ENCODE measurements around the gene MGAT4A.
A peak's percentile ranks its signal among the peaks of the same experiment; 100 is the strongest.
"Not testable (repeated sequence)": the region's sequence is repeated elsewhere in the genome, so short reads cannot be mapped to it uniquely, and the experiment has no call there.

Gene MGAT4A

DNA sequence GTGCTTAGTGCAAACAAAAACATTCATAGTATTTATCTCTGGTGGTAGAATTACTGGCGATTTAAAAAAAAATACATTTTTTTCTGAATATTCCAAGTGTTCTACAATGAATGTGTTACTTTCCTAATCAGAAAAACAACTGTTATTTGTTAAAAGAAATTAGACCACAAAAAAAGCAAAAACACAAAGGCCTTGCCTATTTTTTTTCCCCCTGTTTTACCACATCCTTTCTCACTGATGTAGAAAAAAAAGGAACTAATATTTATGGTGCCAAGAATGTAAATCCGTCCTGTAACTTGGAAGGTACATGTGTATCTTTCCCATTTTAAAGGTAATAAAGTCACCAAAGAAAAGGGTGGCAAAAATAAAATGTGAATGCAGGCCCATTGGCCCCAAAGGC lies 28.4 kb upstream of the MGAT4A start:
- DNase-seq = no peak

GRCh38 chr2:98757904-98758421 lies 27.0 kb upstream of the MGAT4A start:
- DNase-seq = peak; percentile 83

GRCh38 chr2:98753801-98754200 lies 22.9 kb upstream of the MGAT4A start:
- no peak for DNase-seq

DNA sequence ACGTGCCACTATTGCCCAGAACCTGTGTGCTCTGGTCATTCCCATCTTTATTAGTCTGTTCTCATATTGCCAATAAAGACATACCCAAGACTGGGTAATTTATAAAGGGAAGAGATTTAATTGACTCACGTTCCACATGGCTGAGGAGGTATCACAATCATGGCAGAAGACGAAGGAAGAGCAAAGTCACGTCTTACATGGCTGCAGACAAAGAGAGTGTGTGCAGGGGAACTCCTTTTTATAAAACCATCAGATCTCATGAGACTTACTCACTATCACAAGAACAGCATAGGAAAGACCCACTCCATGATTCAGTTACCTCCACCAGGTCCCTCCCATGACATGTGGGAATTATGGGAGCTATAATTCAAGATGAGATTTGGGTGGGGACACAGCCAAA lies 21.8 kb upstream of the MGAT4A start:
- not testable (repeated sequence) for DNase-seq

- no peak for DNase-seq
Measured at GRCh38 chr2:98751748-98752147, 20.8 kb upstream of the MGAT4A start.

DNA sequence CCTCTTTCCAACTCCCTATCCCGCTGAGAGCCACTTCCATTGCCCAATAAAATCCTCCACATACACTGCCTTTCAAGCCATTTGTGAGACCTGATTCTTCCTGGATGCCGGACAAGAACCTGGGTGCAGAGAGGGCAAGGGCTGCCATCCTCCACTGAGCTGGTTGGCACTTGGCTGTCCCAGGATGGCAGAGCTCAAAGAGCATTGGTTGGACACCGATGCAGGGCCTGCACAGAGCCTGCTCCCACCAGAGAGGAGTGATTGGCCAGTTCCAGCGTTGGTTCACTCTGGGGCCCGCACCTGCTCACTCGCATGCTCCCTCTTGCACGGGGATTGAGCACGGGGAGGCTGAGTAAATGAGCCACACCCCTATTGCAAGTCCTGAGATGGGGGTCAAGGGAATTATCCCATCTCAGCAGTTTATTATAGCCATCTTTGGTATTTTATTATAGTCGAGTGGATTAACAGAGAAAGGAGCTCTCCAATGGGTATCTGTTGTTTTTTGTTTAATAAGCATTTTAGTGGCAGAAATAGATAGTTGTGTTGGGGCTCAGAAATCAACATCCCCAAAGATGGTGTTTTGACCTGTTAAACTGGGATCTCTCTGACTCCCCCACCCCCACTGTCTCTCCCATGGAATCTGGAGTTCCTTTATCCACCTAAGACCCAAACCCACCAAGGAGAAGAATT lies 19.8 kb upstream of the MGAT4A start:
- DNase-seq = no peak

GRCh38 chr2:98749066-98749450 lies 18.1 kb upstream of the MGAT4A start:
- DNase-seq = no peak

DNA sequence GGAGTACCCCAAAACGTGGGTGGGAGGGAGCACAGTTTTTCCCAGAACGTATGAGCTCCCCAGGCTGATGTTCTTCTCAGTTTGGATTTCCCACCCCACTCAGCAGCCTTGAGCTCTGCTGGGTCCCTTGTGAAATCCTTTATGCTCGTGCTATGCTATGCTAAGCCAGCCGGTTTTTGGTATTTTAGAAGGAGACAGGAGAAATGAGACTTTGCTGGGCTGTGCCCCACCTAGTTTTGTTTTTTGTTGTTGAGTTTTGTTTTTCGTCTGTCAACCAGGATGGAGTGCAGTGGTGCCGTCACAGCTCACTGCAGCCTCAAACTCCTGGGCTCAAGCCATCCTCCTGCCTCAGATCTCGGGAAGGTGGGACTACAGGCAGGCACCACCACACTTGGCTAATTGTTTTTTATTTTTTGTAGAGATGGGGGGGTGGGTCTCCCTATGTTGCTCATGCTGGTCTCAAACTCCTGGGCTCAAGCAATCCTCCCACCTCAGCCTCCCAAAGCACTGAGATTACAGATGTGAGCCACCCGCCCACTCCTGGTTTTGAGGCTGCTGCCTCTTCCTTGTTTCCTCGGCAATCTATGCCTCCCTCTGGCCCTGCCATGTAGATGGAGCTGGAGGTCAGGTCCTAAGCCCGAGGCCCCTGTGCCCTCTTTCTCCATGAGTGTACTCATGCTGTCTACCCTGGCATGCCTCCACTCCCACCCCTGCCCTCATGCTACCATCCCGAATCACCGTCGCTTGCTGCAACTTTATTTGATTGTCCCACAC lies 17.5 kb upstream of the MGAT4A start:
- no peak for DNase-seq

GRCh38 chr2:98747888-98748287 lies 17.0 kb upstream of the MGAT4A start:
- DNase-seq = no peak

DNA sequence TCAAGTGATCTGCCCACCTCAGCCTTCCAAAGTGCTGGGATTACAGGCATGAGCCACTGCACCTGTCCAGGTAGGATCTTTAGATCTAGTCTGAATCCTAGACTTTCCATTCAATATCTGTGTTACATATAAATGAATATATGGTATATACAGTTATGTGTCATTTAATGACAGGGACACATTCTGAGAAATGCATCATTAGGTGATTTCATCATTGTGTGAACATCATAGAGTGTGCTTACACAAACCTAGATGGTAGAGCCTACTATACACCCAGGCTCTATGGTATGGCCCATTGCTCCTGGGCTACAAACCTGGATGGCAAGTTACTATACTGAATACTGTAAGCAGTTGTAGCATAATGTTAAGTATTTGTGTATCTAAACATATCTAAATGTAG lies 15.5 kb upstream of the MGAT4A start:
- DNase-seq = no peak

- no peak for DNase-seq
Measured at GRCh38 chr2:98744595-98744994, 13.7 kb upstream of the MGAT4A start.

- no peak for DNase-seq
Measured at GRCh38 chr2:98743835-98744234, 12.9 kb upstream of the MGAT4A start.

DNA sequence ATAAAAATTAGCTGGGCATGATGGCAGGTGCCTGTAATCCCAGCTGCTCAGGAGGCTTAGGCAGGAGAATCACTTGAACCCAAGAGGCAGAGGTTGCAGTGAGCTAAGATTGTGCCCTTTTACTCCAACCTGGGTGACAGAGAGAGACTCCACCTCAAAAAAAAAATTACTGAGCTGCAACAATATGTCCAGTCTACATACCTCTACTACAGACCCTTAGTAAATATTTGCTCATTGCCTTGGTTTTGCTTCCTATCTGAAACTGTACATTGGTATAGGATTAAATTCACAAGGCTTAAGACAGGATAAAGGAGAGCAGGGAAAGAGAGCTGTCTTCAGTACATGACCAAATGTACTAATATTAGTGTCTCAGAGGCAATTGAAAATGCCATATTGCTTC lies 8.1 kb upstream of the MGAT4A start:
- no peak for DNase-seq

- no peak for DNase-seq
Measured at GRCh38 chr2:98738304-98738703, 7.4 kb upstream of the MGAT4A start.

DNA sequence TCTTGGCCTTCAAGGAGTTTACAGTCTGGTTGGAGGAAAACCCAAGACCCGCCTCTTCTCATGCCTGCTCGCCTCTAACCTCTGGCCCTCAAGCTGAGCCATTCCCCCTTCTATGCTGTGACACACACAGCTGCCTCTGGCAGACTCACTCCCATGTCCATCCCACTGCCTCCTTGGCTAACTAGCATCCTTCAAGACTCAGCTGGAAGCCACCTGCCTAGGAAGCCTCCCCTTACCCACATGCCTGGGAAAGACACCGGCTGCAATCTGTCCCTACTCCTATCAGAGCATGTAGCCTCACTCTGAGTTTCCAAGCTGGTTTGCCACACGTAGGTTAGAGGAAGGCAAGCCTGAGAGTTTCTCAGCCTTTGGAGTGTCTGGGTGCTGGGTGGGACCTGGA lies 6.9 kb upstream of the MGAT4A start:
- DNase-seq = no peak

DNA sequence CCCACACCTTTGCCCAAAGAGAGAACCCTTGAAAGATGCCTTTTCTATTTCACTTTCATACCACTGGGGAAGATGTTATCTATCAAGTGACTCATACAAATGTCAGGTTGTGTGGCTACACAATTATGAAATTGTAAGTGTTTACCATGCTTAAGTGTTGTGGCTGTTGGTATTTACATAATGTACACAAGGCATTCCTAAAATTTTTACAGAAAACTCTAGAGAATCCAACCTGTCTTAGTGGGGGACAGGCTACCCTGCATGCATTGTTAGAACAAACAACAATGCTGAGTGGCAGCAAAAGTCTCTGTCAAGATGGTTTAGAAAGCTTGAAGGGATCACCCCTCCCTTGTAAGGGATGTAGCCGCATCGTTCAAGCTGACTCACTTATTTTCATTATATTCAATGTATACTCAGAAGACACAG lies 5.5 kb upstream of the MGAT4A start:
- no peak for DNase-seq

DNA sequence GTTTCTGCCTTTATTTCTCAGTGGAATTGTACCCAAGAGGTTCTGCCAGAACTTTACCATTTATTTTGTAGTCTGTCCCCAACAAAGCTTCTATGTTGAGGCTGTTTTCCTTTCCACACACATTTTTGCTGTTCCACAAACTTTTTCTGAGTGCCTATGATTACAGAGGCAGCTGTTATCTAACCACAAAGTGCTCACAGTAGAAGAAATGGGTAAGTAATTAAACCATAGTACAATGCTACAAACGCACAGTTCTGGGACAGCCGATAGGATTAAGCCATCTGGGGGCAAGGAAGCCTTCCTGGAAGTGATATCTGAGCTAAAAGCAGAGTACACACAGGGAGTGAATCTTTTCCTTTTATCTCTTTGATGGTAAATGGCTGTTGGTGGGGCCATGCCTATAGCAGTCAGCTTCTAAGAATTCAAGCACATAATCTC lies 3.9 kb upstream of the MGAT4A start:
- DNase-seq = no peak

DNA sequence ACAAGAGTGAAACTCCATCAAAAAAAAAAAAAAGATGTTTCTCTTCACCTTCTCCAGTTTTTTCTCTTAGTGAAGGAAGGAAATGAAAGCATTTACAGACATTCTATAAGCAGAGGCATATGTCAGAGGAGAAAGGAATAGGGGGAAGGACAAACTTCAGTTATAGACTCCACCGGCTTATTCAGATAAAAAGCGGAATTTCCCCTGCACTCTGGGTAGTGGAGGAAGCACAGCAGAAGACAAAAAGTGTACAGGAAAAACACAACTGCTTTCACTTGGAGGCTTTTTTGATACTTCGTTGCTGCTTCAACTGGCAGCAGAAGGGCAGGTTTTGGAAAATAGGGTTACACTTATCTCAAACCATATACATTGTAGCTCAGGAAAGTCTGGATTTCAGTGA lies 3.2 kb upstream of the MGAT4A start:
- no peak for DNase-seq

DNA sequence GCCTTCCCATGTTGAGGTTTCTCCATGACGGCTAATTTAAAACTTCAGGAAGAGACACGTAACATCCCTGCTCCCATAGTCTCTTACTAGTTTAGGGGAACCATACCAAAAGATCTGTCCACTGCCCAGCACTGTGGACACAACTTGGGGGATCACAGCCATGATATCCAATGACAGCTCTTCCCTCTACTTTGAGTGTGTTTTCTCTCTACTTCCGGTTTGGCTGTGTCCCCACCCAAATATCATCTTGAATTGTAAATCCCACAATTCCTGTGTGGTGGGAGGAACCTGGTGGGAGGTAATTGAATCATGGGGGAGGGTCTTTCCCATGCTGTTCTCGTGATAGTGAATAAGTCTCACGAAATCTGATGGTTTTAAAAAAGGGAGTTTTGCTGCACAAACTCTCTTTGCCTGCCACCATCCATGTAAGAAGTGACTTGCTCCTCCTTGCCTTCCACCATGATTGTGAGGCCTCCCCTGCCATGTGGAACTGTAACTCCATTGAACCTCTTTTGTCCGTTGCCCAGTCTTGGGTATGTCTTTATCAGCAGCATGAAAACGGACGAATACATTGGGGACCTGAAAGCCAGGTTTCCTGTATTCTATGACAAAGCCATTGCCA lies 1.6 kb upstream of the MGAT4A start:
- no peak for DNase-seq

- DNase-seq = no peak
Measured at GRCh38 chr2:98731894-98732349, 990 bp upstream of the MGAT4A start.

- no peak for DNase-seq
Measured at GRCh38 chr2:98730707-98731040, 258 bp downstream of the MGAT4A start.

- DNase-seq = no peak
Measured at GRCh38 chr2:98730053-98730706, 752 bp downstream of the MGAT4A start.

- DNase-seq = no peak
Measured at GRCh38 chr2:98729652-98730051, 1.3 kb downstream of the MGAT4A start.
